Stimulated activated CD4-positive, alpha-beta T cell treated with anti-CD3 and anti-CD28 coated beads, Interleukin-2, amount 100 ng/mL, for 24 hours (primary cell): ENCODE data around the gene HMOX2.

Source experiments
- DNase-seq, 2 donors: peaks; one replicate each; pipeline ENCODE4 v3.0.0-alpha.2; 2020

HMOX2 gene

DNA sequence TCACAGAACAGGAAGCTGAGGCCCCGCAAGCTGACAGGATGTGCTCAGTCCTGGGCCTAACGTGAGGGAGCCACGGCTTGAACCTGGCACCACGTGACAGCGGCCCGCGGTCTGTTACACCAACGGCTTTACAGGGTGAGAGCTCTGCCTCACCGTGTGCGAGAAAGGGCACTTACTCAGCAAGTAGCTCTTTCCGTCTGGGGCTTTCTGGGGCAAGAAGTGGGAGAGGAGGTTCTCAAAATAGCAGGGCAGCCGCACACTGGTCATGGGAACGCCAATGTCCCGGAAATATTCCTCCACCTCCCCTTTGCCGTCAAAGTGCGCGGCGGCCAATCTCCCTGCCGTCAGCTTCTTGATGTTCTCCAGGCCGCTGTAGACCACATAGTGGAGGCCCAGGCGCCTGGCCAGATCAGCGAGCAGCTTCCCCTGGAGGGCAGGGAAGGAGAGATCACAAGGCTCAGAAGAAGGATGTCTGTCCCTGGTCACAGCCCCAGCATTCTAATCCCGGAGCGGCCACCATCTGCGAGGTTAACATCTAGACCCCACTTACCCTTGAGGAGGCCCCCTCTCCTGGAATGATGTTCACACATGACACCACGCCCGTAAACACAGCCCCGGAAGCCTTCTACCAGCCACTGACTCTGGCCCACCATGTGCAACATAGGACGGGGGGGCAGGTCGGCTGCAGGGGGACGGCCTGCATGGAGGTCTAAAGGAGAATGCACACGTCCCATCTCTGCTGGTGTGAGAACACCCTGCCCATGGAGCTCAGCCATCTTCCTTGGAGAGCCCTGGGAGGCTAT is 10.0 kb upstream of the HMOX2 start:
- DNase-seq = peak; percentile 46 to 59

DNA sequence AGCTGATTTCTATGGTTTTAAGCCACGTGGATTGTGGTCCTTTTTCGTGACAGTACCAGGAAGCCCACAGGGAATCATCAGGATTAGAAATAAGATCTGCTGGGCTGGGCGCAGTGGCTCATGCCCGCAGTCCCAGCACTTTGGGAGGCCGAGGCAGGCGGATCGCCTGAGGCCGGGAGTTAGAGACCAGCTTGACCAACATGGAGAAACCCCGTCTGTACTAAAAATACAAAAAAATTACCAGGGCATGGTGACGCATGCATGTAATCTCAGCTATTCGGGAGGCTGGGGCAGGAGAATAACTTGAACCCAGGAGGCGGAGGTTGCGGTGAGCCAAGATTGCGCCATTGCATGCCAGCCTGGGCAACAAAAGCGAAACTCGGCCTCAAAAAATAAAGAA is 8.3 kb upstream of the HMOX2 start:
- no peak for DNase-seq

DNA sequence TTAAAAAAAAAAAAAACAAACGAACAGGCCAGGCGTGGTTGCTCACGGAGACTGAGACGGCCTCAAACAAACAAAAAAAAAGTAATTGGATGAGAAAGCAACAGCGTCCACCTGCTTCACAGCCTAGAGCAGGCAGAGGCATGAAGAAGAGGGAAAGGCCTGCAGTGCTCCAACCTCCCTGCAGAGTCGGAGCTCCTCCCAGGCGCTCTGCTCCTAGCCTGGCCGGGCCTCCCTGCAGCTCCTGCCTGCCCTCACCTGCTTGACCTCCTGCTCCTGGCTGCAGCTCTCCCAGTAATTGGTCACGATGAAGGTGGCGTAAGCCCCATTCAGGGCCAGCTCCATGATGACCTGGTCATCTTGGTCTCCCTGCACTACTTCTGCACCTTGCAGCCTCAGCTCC is 7.2 kb upstream of the HMOX2 start:
- DNase-seq = no peak

DNA sequence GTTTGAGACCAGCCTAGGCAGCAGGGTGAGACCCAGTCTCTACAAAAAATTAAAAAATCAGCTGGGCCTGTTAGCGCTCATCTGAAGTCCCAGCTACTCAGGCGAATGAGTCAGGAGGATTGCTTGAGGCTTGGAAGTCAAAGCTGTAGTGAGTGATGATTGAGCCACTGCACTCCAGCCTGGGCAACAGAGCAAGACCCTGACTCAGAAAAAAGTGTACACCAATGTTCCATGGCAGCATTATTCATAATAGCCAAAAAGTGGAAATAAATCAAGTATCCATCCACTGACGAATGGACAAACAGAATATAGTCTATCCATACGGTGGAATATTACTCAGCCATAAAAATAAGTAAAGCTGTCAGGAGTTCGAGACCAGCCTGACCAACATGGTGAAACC is 4.3 kb upstream of the HMOX2 start:
- no peak for DNase-seq

DNA sequence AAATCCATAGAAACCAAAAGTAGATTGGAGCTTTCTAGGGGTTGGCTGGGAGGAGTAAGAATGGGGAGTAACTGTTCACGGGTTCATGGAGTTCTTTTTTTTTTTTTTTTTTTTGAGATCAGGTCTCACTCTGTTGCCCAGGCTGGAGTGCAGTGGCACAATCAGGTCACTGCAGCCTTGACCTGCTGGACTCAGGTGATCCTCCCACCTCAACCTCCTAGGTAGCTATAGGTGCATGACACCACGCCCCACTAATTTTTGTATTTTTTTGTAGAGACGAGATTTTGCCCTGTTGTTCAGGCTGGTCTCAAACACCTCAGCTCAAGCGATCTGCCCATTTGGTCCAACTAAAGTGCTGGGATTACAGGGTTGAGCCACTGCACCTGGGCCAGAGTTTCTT is 3.3 kb upstream of the HMOX2 start:
- DNase-seq = no peak

DNA sequence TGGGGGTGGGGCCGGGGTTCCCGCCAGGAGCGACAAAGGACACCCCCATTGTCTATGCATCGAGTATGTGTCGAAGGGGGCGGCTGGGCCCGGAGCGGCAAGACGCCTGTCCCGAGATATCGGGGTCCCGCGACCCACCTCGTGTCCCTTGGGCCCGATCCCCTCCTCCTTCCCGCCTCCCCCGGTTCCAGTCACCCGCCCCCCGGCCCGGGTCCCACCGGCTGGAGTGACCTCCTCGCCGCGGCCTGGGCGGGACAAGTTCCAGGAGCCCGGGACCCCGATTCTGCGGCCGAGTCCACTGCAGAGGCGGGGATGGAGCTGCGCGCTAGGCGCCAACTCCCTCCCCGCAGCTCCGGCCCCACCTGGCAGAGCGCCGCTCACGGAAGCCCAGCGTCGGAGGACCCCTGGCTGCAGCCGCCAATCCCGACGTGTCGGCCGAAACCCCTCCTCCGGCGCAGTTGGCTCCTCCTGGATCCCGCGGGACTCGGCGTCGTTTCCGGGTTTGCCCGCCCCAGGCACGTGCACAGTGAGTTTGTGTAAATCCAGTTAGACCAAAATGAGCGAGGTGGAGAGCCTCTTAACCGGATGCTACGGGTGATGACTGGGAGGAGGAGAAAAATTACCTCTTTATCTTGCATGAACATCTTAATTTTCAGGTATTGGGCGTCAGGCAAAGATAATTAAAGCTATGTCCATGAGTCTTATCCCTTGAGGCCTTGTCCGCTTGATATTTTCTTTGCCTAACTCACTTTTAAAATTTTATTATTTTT is 1.8 kb upstream of the HMOX2 start, which contains the start of gene NMRAL1:
Gene NMRAL1, minus strand, starts transcription at position 434 of the 770 bp plus-strand sequence. CDS start 493 bp downstream, outside the sequence.
- DNase-seq = peak; percentile 83 to 93

DNA sequence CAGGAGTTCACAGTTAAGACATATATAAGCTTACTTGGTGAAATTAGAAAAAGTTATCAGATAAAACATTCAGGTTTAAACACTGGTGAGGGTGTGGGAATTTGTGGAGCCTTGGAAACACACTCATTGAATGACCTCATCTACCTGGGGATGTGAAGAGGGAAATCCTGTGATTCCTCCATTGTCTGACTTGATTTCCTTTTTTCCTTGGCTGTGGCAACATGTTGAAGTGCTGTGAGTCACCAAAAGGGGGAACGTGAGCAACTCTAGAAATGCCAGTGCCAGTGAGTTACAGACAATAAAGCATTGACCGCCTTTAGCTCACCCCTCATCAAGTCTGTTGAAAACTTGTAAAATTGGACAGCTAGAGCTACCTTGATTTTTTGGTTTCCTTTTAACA is 1.8 kb downstream of the HMOX2 start:
- DNase-seq = no peak

DNA sequence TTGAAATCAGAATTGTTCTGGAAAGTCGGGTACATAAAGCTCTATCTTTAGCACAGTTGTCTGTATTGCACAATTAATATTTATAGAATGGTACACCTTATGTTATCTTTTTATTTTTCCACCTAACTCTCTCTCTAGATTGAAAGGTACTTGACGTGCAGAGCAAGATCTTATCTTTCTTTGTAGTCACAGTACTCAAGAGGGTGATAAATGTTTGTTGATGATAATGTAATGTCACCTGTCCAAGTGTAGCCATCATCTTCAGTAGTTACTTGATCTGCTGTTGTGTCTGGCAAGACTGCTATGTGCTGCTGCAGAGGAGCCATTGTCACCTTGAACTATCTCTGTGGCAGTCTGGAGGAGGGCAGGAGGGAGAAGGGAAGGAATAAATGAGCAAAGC is 5.3 kb downstream of the HMOX2 start:
- no peak for DNase-seq

DNA sequence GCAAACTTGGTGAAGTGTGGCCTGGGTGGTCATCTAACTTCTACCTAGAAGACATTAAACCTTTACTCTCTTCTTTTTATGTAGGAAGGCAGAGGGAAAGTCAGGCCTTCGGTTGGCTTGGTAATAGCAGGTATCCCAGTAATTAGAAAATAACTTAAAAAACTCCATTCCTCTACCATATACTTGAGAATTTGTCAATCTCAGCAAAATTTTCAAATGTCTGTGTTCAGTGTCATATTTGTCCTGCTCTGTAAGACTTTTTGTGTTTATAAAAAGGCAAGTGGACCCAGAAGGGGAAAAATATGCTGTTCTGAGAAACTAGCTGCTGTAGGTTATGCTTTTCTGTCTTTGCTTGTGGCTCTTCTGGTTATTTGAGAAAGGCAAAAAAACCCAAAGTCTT is 5.8 kb downstream of the HMOX2 start:
- no peak for DNase-seq

DNA sequence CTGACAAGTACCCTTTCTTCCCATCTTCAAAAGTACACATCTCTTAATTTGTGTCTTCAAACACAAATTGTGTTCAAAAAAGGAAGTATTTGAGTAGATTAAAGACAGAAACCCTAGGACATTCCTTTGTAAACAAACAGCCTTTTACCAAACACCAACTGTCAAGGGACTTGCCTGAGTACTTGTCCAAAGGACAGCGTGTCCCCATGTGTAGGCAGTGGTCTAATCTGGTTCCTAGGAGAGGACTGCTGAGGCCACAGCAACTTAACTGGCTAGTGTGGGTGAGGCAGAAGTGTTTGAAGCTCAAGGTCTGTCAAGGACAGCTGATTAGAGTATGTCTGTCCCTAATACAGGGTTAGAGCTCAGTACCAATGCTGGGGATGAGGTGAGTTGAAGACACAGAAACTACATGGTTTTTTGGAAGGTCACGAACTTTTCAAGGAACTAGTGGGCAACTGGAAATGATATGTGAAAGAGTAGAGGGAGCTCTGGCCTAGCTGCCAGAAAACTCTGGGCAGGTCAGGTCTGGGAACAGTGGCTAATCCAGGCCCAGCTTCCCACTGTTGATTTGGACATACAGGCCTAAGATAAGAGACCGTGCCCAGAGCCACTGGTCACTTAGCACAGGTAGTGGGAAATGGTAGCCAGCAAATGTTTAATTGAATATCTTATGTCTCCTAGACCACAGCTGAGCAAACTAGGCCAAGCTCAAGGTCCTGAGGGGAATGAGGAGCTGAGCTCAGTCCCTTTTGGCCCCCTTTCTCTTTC is 10.1 kb downstream of the HMOX2 start:
- no peak for DNase-seq

DNA sequence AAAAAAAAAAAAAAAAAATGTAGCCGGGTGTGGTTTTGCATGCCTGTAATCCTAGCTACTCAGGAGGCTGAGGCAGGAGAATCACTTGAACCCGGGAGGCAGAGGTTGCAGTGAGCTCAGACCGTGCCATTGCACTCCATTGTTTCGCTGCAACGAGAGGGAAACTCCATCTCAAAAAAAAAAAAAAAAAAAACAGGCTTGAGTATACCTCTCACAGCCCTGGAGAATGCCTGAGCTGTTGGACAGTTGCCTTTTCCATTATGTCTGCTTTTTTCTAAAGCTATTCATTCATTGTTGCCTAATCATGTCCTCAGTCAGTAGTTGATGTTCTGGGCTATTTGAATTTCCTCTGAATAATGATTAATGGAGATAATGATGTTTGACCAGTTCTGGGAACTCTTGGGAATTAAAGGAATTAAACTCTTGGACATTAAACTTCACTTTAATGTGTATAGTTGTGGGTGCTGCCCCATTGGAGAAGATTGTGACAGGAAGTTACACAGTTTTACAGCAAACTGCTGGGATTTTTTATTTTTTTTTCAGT is 11.8 kb downstream of the HMOX2 start:
- no peak for DNase-seq

DNA sequence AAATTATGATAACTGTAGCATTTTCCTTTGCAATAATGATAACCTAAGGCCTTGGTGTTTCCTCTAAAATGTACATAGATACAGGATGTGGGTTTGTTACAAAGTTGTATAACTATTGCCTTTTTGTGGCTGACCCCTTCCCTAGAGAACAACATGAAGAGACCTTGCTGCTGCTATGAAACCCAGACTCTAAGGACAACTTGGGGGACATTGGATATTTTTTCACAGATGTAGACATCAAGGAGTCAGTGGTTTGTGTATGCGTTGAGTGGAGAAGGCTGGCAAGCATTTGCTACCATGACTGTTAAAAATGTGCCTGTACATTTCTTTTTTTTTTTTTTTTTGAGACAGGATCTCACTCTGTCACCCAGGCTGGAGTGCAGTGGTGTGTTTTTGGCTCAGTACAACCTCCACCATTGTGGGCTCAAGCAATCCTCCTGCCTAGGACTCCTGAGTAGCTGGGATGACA is 12.3 kb downstream of the HMOX2 start:
- no peak for DNase-seq

DNA sequence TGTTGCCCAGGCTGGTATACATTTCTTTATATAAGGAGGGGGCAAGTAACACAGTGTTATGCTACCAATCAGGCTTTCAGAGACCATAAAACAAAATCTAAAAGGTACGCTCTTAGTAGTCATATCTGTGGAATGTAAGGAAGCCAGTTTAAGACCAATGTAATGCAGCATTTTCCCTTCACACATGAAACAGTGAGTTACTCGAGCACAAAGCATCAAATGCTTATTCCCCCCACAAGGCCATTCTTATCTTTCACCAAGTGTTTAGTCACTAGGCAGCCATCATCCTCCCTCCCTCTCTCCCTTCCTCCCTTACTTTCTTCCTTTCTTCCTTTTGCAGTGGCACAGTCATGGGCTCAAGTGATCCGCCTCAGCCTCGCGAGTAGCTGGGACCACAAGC is 12.8 kb downstream of the HMOX2 start:
- no peak for DNase-seq

DNA sequence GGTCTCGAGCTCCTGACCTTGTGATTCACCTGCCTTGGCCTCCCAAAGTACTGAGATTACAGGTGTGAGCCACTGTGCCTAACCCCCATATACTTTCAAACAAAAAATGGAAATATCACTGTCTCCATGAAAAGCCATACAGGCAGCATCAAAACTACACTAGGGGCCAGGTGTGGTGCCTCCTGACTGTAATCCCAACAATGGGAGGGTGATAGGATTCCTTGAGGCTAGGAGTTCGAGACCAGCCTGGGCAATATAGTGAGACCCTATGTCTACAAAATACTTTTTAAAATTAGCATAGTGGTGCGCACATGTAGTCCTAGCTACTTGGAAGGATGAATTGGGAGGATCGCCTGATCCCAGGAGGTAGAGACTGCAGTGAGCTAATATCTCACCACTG is 15.7 kb downstream of the HMOX2 start:
- no peak for DNase-seq

DNA sequence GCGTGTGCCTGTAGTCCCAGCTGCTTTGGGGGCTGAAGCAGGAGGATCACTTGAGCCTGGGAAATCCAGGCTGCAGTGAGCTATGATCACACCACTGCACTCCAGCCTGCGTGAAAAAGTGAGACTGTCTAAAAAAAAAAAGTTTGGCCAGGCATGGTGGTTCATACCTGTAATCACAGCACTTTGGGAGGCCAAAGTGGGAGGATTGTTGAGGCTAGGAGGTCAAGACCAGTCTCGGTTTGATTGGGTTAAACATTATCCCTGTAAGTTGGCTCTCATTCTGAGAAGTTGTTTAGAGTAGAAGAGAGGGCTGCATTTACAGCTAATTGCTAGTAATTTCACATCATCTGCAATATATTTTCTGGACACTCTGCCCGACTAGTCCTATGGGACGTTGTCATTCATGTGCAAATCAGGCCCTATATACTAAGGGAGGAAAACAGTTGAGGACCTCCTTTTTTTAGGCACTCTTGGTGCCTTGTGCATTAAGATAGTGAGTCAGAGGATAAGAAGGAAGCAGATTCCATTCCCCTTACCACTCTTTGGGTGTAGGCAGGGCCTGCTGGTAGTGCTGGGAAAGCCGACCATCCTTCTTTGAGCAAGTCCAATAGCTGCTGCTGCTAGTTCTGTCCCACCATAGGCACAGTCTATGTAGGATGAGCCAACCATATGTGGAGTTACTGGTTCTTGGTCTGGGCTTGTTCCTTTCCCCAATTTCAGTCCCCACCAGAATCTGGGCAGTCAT is 18.7 kb downstream of the HMOX2 start:
- no peak for DNase-seq

DNA sequence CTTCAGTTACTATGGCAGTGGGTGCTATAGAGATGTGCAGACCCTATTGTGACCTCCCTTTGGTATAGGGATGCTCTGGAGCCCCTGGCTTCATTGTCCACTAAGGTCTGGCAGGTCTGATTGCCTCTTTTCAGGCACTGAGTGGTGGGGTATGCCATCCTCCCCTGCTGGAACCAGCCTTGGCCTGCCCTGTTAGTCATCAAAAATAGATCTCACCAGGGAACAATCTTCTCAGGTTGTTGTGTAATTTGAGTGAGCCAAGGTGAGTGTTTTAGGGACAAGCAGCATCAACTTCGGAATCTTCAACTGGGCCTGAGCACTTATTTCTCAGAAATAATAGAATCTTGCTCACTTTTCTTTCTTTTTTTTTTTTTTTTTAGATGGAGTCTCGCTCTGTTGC is 19.6 kb downstream of the HMOX2 start:
- no peak for DNase-seq

DNA sequence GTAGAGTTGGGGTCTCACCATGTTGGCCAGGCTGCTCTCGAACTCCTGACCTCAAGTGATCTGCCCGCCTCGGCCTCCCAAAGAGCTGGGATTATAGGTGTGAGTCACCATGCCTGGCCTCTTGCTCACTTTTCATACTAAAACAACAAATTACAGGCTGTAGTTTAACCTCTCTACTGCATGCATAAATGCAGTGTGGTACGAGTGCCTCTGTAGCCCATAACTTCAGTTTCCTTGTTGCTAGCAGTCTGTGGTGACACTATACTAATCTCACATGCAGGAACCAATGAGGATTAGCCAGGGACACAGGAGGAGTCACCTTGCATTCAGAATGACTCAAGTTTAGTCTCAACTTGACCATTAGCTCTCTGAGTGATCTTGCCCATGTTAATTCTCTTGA is 20.1 kb downstream of the HMOX2 start:
- DNase-seq = no peak

DNA sequence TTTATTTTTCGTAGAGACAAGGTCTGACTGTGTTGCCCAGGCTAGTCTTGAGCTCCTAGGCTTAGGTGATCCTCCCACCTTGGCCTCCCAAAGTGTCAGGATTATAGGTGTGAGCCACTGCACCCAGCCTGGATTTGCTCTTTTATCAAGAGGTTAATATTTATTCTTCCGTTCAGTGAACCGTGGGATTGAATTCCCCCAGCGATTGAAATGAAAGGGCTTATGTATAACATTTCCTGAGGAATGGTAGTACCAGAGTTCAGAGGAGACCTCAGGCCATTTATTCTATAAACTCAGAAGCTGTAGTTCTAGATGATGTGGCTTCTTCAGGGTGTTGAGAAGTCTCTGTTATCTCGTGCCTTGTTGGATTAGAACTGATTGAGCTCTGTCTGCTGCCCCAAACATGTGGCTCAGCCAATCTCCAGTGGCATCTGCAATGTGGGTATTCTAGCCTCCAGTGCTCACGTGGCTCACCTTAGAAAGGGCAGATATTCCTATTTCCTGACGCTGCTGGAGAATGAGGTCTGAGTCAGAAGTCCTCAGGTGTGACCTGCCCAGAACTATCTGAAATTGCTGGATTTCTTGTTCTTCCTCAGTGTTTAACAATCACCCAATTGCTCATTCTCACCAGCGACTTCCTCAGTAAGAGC is 22.5 kb downstream of the HMOX2 start:
- no peak for DNase-seq

DNA sequence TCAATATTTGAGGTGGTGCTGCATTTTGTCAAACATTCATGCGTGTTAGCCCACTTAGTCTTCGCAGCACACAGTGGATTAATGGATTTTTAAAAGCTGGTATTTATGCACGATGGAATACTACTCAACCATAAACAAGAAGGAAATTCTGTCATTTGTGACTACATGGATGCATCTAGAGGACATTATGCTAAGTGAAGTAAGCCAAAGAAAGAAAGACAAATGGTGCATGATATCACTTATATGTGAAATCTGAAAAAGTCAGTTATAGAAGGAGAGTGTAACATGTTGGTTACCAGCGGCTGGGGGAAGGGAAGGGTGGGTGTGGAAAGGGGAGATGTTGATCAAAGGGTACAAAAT is 23.0 kb downstream of the HMOX2 start:
- no peak for DNase-seq

DNA sequence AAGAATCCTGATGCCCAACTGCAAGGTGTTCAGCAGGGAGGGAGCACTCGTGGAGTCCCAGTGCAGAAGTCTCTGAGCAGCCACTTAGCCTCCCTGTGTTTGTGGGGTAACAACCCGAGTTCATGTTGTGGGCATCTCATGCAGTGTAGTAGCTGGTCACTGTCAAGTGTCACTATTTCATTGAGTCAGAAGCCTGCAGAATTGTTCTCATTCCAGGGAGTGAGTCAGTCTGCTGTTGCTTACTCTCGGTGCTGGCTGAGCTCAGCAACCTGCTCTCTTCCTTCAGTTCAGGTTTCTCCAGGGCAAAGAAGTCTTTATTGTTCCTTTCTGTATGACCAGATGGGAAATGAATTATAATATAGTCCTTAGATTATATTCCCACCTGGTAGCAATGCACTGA is 24.1 kb downstream of the HMOX2 start:
- no peak for DNase-seq

DNA sequence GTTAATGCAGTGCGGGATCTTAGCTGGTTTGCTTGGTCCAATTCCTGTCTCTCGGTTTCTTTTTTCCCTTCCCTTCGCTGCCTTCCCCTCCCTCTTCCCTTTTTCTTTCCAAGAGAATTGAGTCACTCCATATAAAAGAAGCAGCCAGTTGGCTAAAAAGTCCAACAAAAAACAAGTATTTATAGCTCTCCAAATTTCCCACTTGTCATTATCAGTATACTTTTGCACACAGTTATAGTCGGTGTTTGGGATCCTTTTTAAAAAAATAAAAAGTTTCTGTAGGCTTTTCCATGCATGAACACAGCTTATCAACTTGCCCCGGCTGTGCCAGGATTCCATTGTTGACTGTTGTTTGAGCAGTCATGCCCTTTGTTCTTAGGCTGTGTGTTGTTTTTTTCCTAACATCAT is 24.9 kb downstream of the HMOX2 start:
- DNase-seq = no peak
